H1 (cell line): ENCODE data around the gene HDLBP. TPM values are rescaled to one million over a fixed set of nuclear protein-coding genes. Genes with fewer than 3 reads are reported as not detected.

Experiments used
- CTCF ChIA-PET: fragments of 300-600 bp; sonication (Branson Sonifier 250); formaldehyde crosslinking; loops from one replicate; lab custom pipeline; 2021; ENCODE audit not compliant: partially characterized antibody; lab: Charles Lee
- POLR2A ChIA-PET: fragments of 300-600 bp; sonication (Branson Sonifier 250); formaldehyde crosslinking; loops from one replicate; lab custom pipeline; 2021; ENCODE audit warnings: inconsistent platforms; ENCODE audit not compliant: partially characterized antibody; lab: Charles Lee
- DNase-seq, 2 experiments: peaks; one replicate each; pipeline versions ENCODE4 v3.0.0 to v3.0.0-alpha.2; 2010 to 2022; ENCODE audit warnings: low spot score in 2 of 2, low read depth in 1 of 2, mixed read lengths in 1 of 2
- FAIRE-seq: peaks from 2 replicates; lab custom pipeline; 2011; peaks lifted over from hg19 to GRCh38; lab: Jason Lieb, UNC
- H2AFZ ChIP-seq: 2 replicates; pipeline ENCODE4 v1.8.1; 2012; ENCODE audit warnings: low read length, inconsistent platforms
- H2AK5ac ChIP-seq: 2 replicates; pipeline ENCODE4 v1.6.1; 2013; ENCODE audit warnings: low read depth, low read length
- H2BK120ac ChIP-seq: replicated peaks from 2 replicates; pipeline ENCODE3; 2013; ENCODE audit warnings: low read depth, low read length, inconsistent platforms
- H2BK12ac ChIP-seq: 2 replicates; pipeline ENCODE4 v1.6.1; 2013; ENCODE audit warnings: low read depth, low read length
- H2BK15ac ChIP-seq: 2 replicates; pipeline ENCODE4 v1.6.1; 2013; ENCODE audit warnings: low read length
- H2BK20ac ChIP-seq: 2 replicates; pipeline ENCODE4 v1.6.1; 2013; ENCODE audit warnings: low read length
- H2BK5ac ChIP-seq: 2 replicates; pipeline ENCODE4 v1.6.1; 2013; ENCODE audit warnings: low read depth, low read length
- H3K14ac ChIP-seq: 2 replicates; pipeline ENCODE4 v1.6.1; 2013; ENCODE audit warnings: inconsistent platforms; ENCODE audit not compliant: insufficient read length
- H3K18ac ChIP-seq: 2 replicates; pipeline ENCODE4 v1.6.1; 2013; ENCODE audit warnings: low read length; ENCODE audit errors: extremely low read depth
- H3K23ac ChIP-seq: 2 replicates; pipeline ENCODE4 v1.6.1; 2013; ENCODE audit warnings: inconsistent platforms; ENCODE audit not compliant: insufficient read length
- H3K23me2 ChIP-seq: 2 replicates; pipeline ENCODE4 v1.6.1; 2013; ENCODE audit warnings: low read depth, low read length
- H3K27ac ChIP-seq: 2 replicates; pipeline ENCODE4 v1.6.1; 2011; ENCODE audit warnings: low read depth, low read length, inconsistent platforms
- H3K27me3 ChIP-seq, 4 experiments: replicated peaks in 1 of 4; 1 replicate in 1 of 4; 2 replicates in 3 of 4; pipeline versions ENCODE4 v1.6.1 to v1.8.1; 2011 to 2013; ENCODE audit warnings: low read length in 3 of 4, mild to moderate bottlenecking in 3 of 4, inconsistent platforms in 2 of 4, mixed read lengths in 2 of 4, moderate library complexity in 1 of 4; ENCODE audit not compliant: control insufficient read depth in 3 of 4, insufficient read depth in 3 of 4; ENCODE audit errors: extremely low read depth in 1 of 4
- H3K36me3 ChIP-seq, 4 experiments: 2 replicates each; pipeline versions ENCODE4 v1.6.1 to v1.8.1; 2011 to 2013; ENCODE audit warnings: mild to moderate bottlenecking in 4 of 4, low read length in 3 of 4, moderate library complexity in 2 of 4, control low read depth in 1 of 4, inconsistent platforms in 1 of 4; ENCODE audit not compliant: insufficient read depth in 4 of 4, control insufficient read depth in 2 of 4
- H3K4ac ChIP-seq: replicated peaks from 2 replicates; pipeline ENCODE3; 2013; ENCODE audit warnings: low read length, low read depth, mixed read lengths, inconsistent platforms; ENCODE audit not compliant: insufficient read length
- H3K4me1 ChIP-seq, 4 experiments: replicated peaks in 1 of 4; 1 replicate in 1 of 4; 2 replicates in 3 of 4; pipeline versions ENCODE4 v1.6.1 to v1.8.1; 2011 to 2013; ENCODE audit warnings: low read length in 3 of 4, inconsistent platforms in 2 of 4, mixed read lengths in 1 of 4; ENCODE audit not compliant: insufficient read depth in 4 of 4, control insufficient read depth in 3 of 4
- H3K4me2 ChIP-seq, 2 experiments: 2 replicates each; pipeline versions ENCODE4 v1.6.1 to v1.8.1; 2011 to 2013; ENCODE audit warnings: low read depth in 2 of 2, low read length in 2 of 2, control low read depth in 1 of 2, inconsistent platforms in 1 of 2, mild to moderate bottlenecking in 1 of 2; ENCODE audit not compliant: insufficient read depth in 1 of 2
- H3K4me3 ChIP-seq, 4 experiments: fragments of 200-600, 300-600 bp in 1 of 4; sonication (generic), shearing (Covaris generic), sonication (Bioruptor Twin) in 1 of 4; 2 replicates each; pipeline versions ENCODE4 v1.5.1 to v1.8.1; 2011 to 2016; ENCODE audit warnings: low read length in 4 of 4, low read depth in 3 of 4, control low read depth in 2 of 4, inconsistent platforms in 2 of 4, mild to moderate bottlenecking in 2 of 4, mixed read lengths in 1 of 4, moderate library complexity in 1 of 4; ENCODE audit not compliant: insufficient read depth in 2 of 4; ENCODE audit errors: extremely low read depth in 1 of 4
- H3K56ac ChIP-seq: replicated peaks from 2 replicates; pipeline ENCODE3; 2013; ENCODE audit warnings: low read depth, mild to moderate bottlenecking, mixed read lengths, low read length, inconsistent platforms; ENCODE audit not compliant: insufficient read length
- H3K79me1 ChIP-seq: 2 replicates; pipeline ENCODE4 v1.6.1; 2013; ENCODE audit warnings: low read depth, low read length, control low read depth
- H3K79me2 ChIP-seq, 2 experiments: 2 replicates each; pipeline versions ENCODE4 v1.6.1 to v1.8.1; 2012 to 2013; ENCODE audit warnings: low read length in 2 of 2, mild to moderate bottlenecking in 2 of 2, inconsistent platforms in 1 of 2; ENCODE audit not compliant: insufficient read depth in 2 of 2, control insufficient read depth in 1 of 2
- H3K9ac ChIP-seq, 4 experiments: replicated peaks in 1 of 4; 1 replicate in 1 of 4; 2 replicates in 3 of 4; pipeline versions ENCODE4 v1.6.1 to v1.8.1; 2011 to 2013; ENCODE audit warnings: low read depth in 3 of 4, low read length in 3 of 4, control low read depth in 2 of 4, mild to moderate bottlenecking in 2 of 4, moderate library complexity in 2 of 4, inconsistent platforms in 1 of 4; ENCODE audit errors: extremely low read depth in 1 of 4
- H3K9me3 ChIP-seq, 2 experiments: 2 replicates each; pipeline versions ENCODE4 v1.6.1 to v1.8.1; 2012 to 2013; ENCODE audit warnings: mild to moderate bottlenecking in 2 of 2, moderate library complexity in 2 of 2, control low read depth in 1 of 2, inconsistent platforms in 1 of 2, low read depth in 1 of 2, low read length in 1 of 2, mixed read lengths in 1 of 2; ENCODE audit not compliant: insufficient read depth in 2 of 2
- H4K20me1 ChIP-seq, 2 experiments: replicated peaks in 1 of 2; 2 replicates each; pipeline versions ENCODE3 to v1.8.1; 2011 to 2013; ENCODE audit warnings: inconsistent platforms in 2 of 2, low read length in 2 of 2, mild to moderate bottlenecking in 1 of 2; ENCODE audit not compliant: insufficient read depth in 2 of 2, control insufficient read depth in 1 of 2
- H4K5ac ChIP-seq: 2 replicates; pipeline ENCODE4 v1.6.1; 2013; ENCODE audit warnings: low read length, low read depth, mixed read lengths, inconsistent platforms; ENCODE audit not compliant: insufficient read length
- H4K8ac ChIP-seq: 2 replicates; pipeline ENCODE4 v1.8.0; 2013; ENCODE audit warnings: mild to moderate bottlenecking, moderate library complexity, low read length, inconsistent platforms; ENCODE audit not compliant: insufficient read depth; ENCODE audit errors: extremely low read depth
- H4K91ac ChIP-seq: replicated peaks from 2 replicates; pipeline ENCODE3; 2013; ENCODE audit warnings: low read length, mixed read lengths, inconsistent platforms; ENCODE audit not compliant: insufficient read length
- KDM1A ChIP-seq: fragments of 200-600, 300-600 bp; sonication (generic); IDR thresholded peaks from 2 replicates; pipeline ENCODE4 v1.7.1; 2016; ENCODE audit warnings: mild to moderate bottlenecking, low read length, borderline replicate concordance
- RAD21 ChIP-seq, 2 experiments: IDR thresholded peaks in 1 of 2; conservative IDR thresholded peaks in 1 of 2; 2 replicates each; pipeline ENCODE4 v1.6.1; 2011; ENCODE audit warnings: low read depth in 2 of 2, low read length in 2 of 2, improper control_type of control experiment in 1 of 2, inconsistent platforms in 1 of 2, mild to moderate bottlenecking in 1 of 2, moderate library complexity in 1 of 2
- WGBS, 2 experiments: shearing (Covaris generic) in 1 of 2; methylation state at CpG; one replicate each; pipeline versions ENCODE4 v1.1.6 to v1.1.7; 2013 to 2015; ENCODE audit warnings: low lambda C conversion rate in 2 of 2, mixed read lengths in 2 of 2, inconsistent platforms in 1 of 2, low coverage in 1 of 2, missing lambda C conversion rate in 1 of 2; ENCODE audit not compliant: insufficient replicate concordance in 2 of 2, insufficient coverage in 1 of 2, insufficient read length in 1 of 2; ENCODE audit errors: extremely low coverage in 1 of 2, missing lambda C conversion rate in 1 of 2; 5-methylcytosine and 5-hydroxymethylcytosine counted together
- polyA plus RNA-seq, 7 experiments: library from polyadenylated mRNA; depleted of rRNA in 3 of 7; stranded (reverse) in 5 of 7; unstranded in 2 of 7; fragments of >200 nt in 5 of 7; fragments of 200-250 nt in 2 of 7; gene quantifications; 1 replicate in 5 of 7; 2 replicates in 1 of 7; 4 replicates in 1 of 7; pipeline versions ENCODE4 v1.2.1 to v1.2.3, GENCODE V29; 2011 to 2013; ENCODE audit warnings: missing spikeins in 2 of 7, mixed read lengths in 2 of 7
- total RNA-seq: library from RNA; stranded (reverse); fragmentation: NEBNext Ultra II Directional; extraction: Animal tissue kit (Norgen Biotek cat#: 25700); gene quantifications from 2 replicates; pipeline ENCODE4 v1.2.1, GENCODE V29; 2021
- TF ChIP-seq, protein P1 (sequence below), 3 experiments: IDR thresholded peaks; 1 replicate in 2 of 3; 2 replicates in 1 of 3; pipeline versions ENCODE4 v1.5.1 to v1.6.1; 2011; ENCODE audit warnings: low read length in 3 of 3, mild to moderate bottlenecking in 3 of 3, inconsistent platforms in 2 of 3, low read depth in 1 of 3, moderate library complexity in 1 of 3; ENCODE audit not compliant: insufficient read depth in 1 of 3; ENCODE audit errors: control extremely low read depth in 1 of 3

The HDLBP gene
- total and polyA plus RNA-seq, 2 of the 8 experiments (the other 6 are each of a cell fraction or from before 2014, with no cell fraction given), result 185 to 360 TPM

DNA sequence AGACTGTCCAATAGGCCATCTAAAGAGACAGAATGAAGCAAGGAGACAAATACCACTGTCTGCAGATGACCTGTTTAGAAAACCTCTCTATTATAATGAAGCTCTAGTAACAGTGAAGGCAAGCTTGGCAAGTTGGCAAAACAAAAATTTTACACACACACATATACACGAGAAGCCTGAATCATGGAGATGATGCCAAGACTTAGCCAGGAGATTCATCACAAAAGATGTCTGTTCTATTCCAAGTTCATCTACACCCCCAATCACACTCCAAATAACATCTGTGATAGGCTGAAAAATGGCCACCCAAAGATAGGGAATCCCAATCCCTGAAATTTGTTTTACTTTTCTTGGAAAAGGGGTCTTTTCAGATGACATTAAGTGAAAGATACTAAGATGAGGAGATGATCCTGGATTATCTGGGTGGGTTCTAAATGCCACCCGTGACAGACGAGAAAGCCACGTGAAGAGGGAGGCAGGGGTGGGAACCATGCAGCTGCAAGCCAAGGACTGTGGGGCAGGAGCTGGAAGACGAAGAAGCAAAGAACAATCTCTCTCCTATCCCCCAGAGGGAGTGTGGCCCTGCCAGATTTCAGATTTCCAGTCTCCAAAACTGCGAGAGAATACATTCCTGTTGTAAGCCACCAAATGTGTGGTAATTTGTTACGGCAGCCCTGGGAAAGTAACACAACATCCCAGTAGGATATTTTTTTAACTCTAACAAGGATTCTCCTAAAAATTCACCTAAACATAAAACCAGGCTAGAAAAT, 20.0 kb downstream of the HDLBP start:
- no peak overlapping the region for H2BK12ac ChIP-seq
- H2AFZ ChIP-seq, result no peak overlapping the region
- H3K14ac ChIP-seq, result no peak overlapping the region
- no peaks in the 10 kb centered on the region for H3K27me3 ChIP-seq
- H2BK20ac ChIP-seq, result no peak overlapping the region
- no peaks in the 10 kb centered on the region for H3K9me3 ChIP-seq
- no peak overlapping the region for H3K23ac ChIP-seq
- 84% methylated on average over 7 of the region's 7 CpGs; no CpG with 5 or more reads in 1 of the 2 experiments for WGBS, 2 experiments
- H3K27ac ChIP-seq, result no peak overlapping the region
- no peak overlapping the region for H2BK15ac ChIP-seq
- H4K5ac ChIP-seq, result no peak overlapping the region
- H3K9ac ChIP-seq, result no peak overlapping the region
- TF ChIP-seq, protein P1, sequence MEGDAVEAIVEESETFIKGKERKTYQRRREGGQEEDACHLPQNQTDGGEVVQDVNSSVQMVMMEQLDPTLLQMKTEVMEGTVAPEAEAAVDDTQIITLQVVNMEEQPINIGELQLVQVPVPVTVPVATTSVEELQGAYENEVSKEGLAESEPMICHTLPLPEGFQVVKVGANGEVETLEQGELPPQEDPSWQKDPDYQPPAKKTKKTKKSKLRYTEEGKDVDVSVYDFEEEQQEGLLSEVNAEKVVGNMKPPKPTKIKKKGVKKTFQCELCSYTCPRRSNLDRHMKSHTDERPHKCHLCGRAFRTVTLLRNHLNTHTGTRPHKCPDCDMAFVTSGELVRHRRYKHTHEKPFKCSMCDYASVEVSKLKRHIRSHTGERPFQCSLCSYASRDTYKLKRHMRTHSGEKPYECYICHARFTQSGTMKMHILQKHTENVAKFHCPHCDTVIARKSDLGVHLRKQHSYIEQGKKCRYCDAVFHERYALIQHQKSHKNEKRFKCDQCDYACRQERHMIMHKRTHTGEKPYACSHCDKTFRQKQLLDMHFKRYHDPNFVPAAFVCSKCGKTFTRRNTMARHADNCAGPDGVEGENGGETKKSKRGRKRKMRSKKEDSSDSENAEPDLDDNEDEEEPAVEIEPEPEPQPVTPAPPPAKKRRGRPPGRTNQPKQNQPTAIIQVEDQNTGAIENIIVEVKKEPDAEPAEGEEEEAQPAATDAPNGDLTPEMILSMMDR (IDR thresholded peaks at IDR 0.05; ENCODE audit: control extremely low read depth in 1 of 3, insufficient read depth in 1 of 3, low read depth in 1 of 3, low read length in 3 of 3), result peak in 1 of 3 experiments; percentile 26; a peak in 1 of 4 replicates
- peak in 1 of 2 experiments; percentile 24; a peak in 1 of 4 replicates for TF ChIP-seq RAD21 (IDR thresholded peaks at IDR 0.05 in 1 of 2, conservative IDR thresholded peaks at IDR 0.05 in 1 of 2; ENCODE audit: low read depth in 2 of 2, low read length in 2 of 2)
- no peak for TF ChIP-seq KDM1A
- FAIRE-seq (no peak), DNase-seq (peak in 1 of 2 experiments; percentile 37)
- H2BK5ac ChIP-seq, result no peak overlapping the region
- H4K8ac ChIP-seq, result no peak overlapping the region
- peaks cover 0 to under 1% (median 0%) of the 10 kb centered on the region in 4 experiments; a peak in 1 of 7 replicates for H3K4me1 ChIP-seq
- CTCF ChIA-PET, result interaction anchor here (0.6 to 1.4 kb wide), 2 partner anchors 15 to 20 kb away, joined by 3 to 4 read pairs; partner anchors contain the start of gene HDLBP
- no peak overlapping the region for H2BK120ac ChIP-seq
- no peak overlapping the region for H2AK5ac ChIP-seq
- H3K4me2 ChIP-seq, result no peak overlapping the region
- POLR2A ChIA-PET, result interaction anchor here (2.1 kb wide), 1 partner anchor 19 kb away, joined by 12 read pairs; the partner anchor contains the start of genes HDLBP and SEPTIN2
- H3K4me3 ChIP-seq, result no peak overlapping the region
- peaks cover 22 to 98% of the 10 kb centered on the region in 2 experiments for H3K79me2 ChIP-seq
- peaks cover 0 to 3% (median 0%) of the 10 kb centered on the region in 4 experiments; a peak in 1 of 8 replicates for H3K36me3 ChIP-seq
- H3K79me1 ChIP-seq, result peaks cover 11% of the 10 kb centered on the region
- H3K23me2 ChIP-seq, result no peaks in the 10 kb centered on the region
- H4K91ac ChIP-seq, result no peak overlapping the region
- H3K4ac ChIP-seq, result no peak overlapping the region
- no peak overlapping the region for H3K18ac ChIP-seq
- no peak overlapping the region for H3K56ac ChIP-seq
- H4K20me1 ChIP-seq, result peaks cover 8 to 17% of the 10 kb centered on the region in 2 experiments
